ENCODE measurements around the gene GALNT11.

GALNT11 gene

DNA sequence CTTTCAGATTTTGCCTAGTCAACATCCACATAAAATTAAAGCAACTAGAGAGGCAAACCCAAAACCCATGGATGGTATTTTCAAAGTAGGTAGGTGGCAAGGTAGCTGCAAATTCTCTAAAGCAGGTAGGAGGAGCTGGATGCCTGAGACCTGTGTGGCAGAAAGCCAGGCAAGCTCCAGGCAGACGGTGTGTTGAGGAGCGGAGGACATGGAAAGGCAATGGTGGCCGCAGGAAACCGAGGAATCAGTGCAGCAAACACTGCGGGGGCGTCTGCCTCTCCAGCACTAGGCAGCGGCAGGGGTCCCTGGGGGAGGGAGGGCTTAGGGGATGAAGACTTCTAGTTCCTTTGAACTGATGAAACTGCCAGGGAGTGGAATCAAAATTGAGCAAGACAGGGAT is 101.3 kb downstream of the GALNT11 start:
- Histone ChIP-seq H3K4me1 (ENCODE audit: control insufficient read depth, insufficient read depth, low read length) (no peaks in the 10 kb centered on the region), H3K27me3 (ENCODE audit: control insufficient read depth, insufficient read depth, low read length) (no peaks in the 10 kb centered on the region), H3K4me2 (ENCODE audit: low read length) (no peak overlapping the region), H3K9me3 (replicated peaks; ENCODE audit: low read length) (no peaks in the 10 kb centered on the region), H3K36me3 (ENCODE audit: insufficient read depth, low read length) (peaks cover 66% of the 10 kb centered on the region), H3K4me3 (ENCODE audit: low read length) (no peak overlapping the region), H3K9ac (ENCODE audit: low read depth, low read length) (no peak overlapping the region)

GRCh38 chr7:152127229-152127628 is 101.8 kb downstream of the GALNT11 start:
- Histone ChIP-seq H3K9ac (ENCODE audit: low read depth, low read length) (no peak overlapping the region), H3K36me3 (ENCODE audit: insufficient read depth, low read length) (peaks cover 68% of the 10 kb centered on the region)

DNA sequence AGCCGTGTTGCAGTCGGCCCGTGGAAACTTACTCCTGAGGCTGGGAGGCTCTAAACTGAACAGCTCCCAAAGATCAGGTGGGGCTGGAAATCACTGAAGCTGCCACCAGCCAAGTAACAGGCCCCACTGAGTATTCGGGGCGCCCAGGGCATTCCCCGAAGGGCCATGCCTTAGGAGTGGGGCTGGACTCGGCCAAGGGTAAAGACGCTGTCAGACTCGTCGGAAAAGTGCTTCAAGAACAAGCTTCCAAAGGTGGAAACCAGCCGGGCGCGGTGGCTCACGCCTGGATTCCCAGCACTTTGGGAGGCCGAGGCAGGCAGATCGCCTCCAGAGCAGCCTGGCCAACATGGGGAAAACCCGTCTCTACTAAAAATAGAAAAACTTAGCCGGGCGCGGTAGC is 102.8 kb downstream of the GALNT11 start:
- H3K27me3 ChIP-seq (ENCODE audit: control insufficient read depth, insufficient read depth, low read length) = no peaks in the 10 kb centered on the region
- no peak overlapping the region for H3K9ac ChIP-seq (ENCODE audit: low read depth, low read length)
- H3K36me3 ChIP-seq (ENCODE audit: insufficient read depth, low read length) = peaks cover 60% of the 10 kb centered on the region
- H3K4me2 ChIP-seq (ENCODE audit: low read length) = no peak overlapping the region
- no peaks in the 10 kb centered on the region for H3K4me1 ChIP-seq (ENCODE audit: control insufficient read depth, insufficient read depth, low read length)
- no peaks in the 10 kb centered on the region for H3K9me3 ChIP-seq (replicated peaks; ENCODE audit: low read length)
- no peak overlapping the region for H3K4me3 ChIP-seq (ENCODE audit: low read length)

More at GRCh38 chr7:152127229-152127628, 101.8 kb downstream of the GALNT11 start:
- no peaks in the 10 kb centered on the region for H3K9me3 ChIP-seq (replicated peaks; ENCODE audit: low read length)
- no peak overlapping the region for H3K4me2 ChIP-seq (ENCODE audit: low read length)
- H3K4me1 ChIP-seq (ENCODE audit: control insufficient read depth, insufficient read depth, low read length) = no peaks in the 10 kb centered on the region
- H3K27me3 ChIP-seq (ENCODE audit: control insufficient read depth, insufficient read depth, low read length) = no peaks in the 10 kb centered on the region
- H3K4me3 ChIP-seq (ENCODE audit: low read length) = no peak overlapping the region

- Histone ChIP-seq H3K9ac (ENCODE audit: low read depth, low read length) (no peak overlapping the region), H3K9me3 (replicated peaks; ENCODE audit: low read length) (no peaks in the 10 kb centered on the region), H3K4me2 (ENCODE audit: low read length) (no peak overlapping the region), H3K36me3 (ENCODE audit: insufficient read depth, low read length) (peaks cover 61% of the 10 kb centered on the region), H3K27me3 (ENCODE audit: control insufficient read depth, insufficient read depth, low read length) (no peaks in the 10 kb centered on the region), H3K4me1 (ENCODE audit: control insufficient read depth, insufficient read depth, low read length) (no peaks in the 10 kb centered on the region), H3K4me3 (ENCODE audit: low read length) (no peak overlapping the region)
These were observed 103.4 kb downstream of the GALNT11 start for GRCh38 chr7:152128741-152129461.

DNA sequence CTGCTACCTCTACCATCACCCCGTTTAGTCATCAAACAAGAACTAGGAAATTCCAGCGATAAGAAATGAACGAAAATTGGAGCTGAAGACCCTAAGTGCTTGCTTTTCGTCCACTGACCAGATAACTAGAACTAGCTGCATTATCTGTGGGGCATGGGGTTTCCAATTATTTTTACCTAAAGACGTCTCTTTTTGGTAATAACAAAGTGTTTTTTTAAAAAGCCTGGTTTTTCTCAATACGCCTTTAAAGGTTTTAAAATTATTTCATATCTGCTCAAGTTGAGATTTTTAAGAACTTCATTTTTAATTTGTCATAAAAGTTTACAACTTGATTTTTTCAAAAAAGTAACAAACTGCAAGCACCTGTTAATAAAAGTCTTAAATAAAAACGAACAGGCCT is 104.2 kb downstream of the GALNT11 start:
- H3K4me2 ChIP-seq (ENCODE audit: low read length) = no peak overlapping the region
- peaks cover 57% of the 10 kb centered on the region for H3K36me3 ChIP-seq (ENCODE audit: insufficient read depth, low read length)
- H3K9ac ChIP-seq (ENCODE audit: low read depth, low read length) = no peak overlapping the region
- H3K4me3 ChIP-seq (ENCODE audit: low read length) = no peak overlapping the region
- no peaks in the 10 kb centered on the region for H3K9me3 ChIP-seq (replicated peaks; ENCODE audit: low read length)
- H3K4me1 ChIP-seq (ENCODE audit: control insufficient read depth, insufficient read depth, low read length) = no peaks in the 10 kb centered on the region
- no peaks in the 10 kb centered on the region for H3K27me3 ChIP-seq (ENCODE audit: control insufficient read depth, insufficient read depth, low read length)

DNA sequence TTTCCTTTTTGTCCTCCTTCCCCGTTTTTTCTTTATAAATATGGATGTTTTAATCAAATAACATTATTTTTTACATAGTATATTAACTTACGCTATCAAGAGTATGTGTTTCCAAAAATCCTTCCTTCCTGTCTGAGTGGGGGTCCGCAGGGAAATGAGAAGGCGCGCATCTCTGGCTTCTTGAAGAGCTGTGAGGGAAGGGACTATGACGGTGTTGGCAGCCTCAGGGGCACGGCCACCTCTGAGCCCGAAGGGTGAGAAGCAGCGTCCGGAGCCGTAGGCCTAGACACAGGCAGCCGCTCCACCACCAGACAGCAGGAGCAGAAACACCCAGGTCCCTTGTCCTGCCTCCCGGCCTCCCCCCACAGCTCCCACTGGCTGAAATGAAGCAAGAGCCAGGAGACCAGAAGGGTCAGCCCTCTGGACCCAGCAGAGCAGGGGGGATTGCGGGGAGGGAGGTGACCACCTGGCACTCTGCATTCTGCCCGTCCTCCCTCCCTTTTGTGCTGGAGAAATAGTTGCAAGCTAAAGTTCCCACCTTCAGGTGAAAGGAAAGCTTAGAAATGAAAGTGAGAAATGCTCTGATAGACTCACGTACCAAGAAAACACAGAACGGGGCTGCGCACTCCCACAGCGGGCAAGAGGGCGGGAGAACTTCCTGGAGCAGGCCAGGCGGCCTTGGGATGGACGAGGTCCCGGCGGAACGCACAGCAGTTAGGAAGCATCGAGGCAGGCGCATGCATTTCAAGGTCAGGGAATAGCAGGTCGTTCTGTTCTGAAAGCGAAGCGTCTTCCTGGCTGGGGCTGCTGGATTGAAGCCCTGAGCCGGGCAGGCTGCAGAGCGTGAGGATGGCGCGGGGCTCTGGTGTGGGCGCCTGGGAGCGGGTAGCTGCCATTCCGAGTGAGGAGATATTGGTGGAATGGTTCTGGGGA is 105.5 kb downstream of the GALNT11 start:
- H3K36me3 ChIP-seq (ENCODE audit: insufficient read depth, low read length) = peaks cover 56% of the 10 kb centered on the region
- H3K4me1 ChIP-seq (ENCODE audit: control insufficient read depth, insufficient read depth, low read length) = no peaks in the 10 kb centered on the region
- H3K4me2 ChIP-seq (ENCODE audit: low read length) = no peak overlapping the region
- H3K4me3 ChIP-seq (ENCODE audit: low read length) = no peak overlapping the region
- H3K9me3 ChIP-seq (replicated peaks; ENCODE audit: low read length) = no peaks in the 10 kb centered on the region
- no peaks in the 10 kb centered on the region for H3K27me3 ChIP-seq (ENCODE audit: control insufficient read depth, insufficient read depth, low read length)
- no peak overlapping the region for H3K9ac ChIP-seq (ENCODE audit: low read depth, low read length)

DNA sequence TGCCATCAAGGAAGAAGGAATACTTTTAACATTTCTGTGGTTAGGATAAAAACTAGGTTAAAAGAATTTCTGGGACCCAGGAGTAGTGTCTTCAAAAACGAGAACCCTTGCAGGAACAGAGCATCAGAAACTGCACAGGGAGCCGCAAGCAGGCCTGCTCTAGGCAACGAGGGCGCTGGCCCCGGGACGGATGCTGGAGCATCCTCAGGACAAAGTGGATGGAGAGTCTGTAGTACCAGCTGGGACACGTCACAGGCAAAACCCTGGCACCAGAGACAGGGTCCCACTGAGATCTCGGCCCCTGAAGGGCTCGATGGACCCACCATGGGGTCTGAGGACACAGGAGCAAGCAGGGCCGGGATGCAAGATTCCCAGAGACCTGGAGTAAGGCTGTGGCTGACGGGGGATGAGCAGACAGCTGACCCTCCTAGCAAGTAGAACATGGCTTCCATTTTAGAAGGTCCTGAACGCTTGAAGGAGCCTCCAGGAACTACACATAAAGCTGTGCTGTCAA is 106.6 kb downstream of the GALNT11 start:
- no peak overlapping the region for H3K4me2 ChIP-seq (ENCODE audit: low read length)
- no peaks in the 10 kb centered on the region for H3K4me1 ChIP-seq (ENCODE audit: control insufficient read depth, insufficient read depth, low read length)
- no peak overlapping the region for H3K9ac ChIP-seq (ENCODE audit: low read depth, low read length)
- no peaks in the 10 kb centered on the region for H3K9me3 ChIP-seq (replicated peaks; ENCODE audit: low read length)
- H3K27me3 ChIP-seq (ENCODE audit: control insufficient read depth, insufficient read depth, low read length) = no peaks in the 10 kb centered on the region
- H3K36me3 ChIP-seq (ENCODE audit: insufficient read depth, low read length) = peaks cover 56% of the 10 kb centered on the region
- H3K4me3 ChIP-seq (ENCODE audit: low read length) = no peak overlapping the region

- Histone ChIP-seq H3K4me1 (ENCODE audit: control insufficient read depth, insufficient read depth, low read length) (no peaks in the 10 kb centered on the region), H3K9ac (ENCODE audit: low read depth, low read length) (no peak overlapping the region), H3K36me3 (ENCODE audit: insufficient read depth, low read length) (peaks cover 61% of the 10 kb centered on the region), H3K9me3 (replicated peaks; ENCODE audit: low read length) (no peaks in the 10 kb centered on the region), H3K4me3 (ENCODE audit: low read length) (no peak overlapping the region), H3K27me3 (ENCODE audit: control insufficient read depth, insufficient read depth, low read length) (no peaks in the 10 kb centered on the region), H3K4me2 (ENCODE audit: low read length) (no peak overlapping the region)
These were observed 107.3 kb downstream of the GALNT11 start for GRCh38 chr7:152132812-152133211.

- Histone ChIP-seq H3K9ac (ENCODE audit: low read depth, low read length) (no peak overlapping the region), H3K4me3 (ENCODE audit: low read length) (no peak overlapping the region), H3K4me1 (ENCODE audit: control insufficient read depth, insufficient read depth, low read length) (no peaks in the 10 kb centered on the region), H3K9me3 (replicated peaks; ENCODE audit: low read length) (no peaks in the 10 kb centered on the region), H3K36me3 (ENCODE audit: insufficient read depth, low read length) (peaks cover 62% of the 10 kb centered on the region), H3K4me2 (ENCODE audit: low read length) (no peak overlapping the region), H3K27me3 (ENCODE audit: control insufficient read depth, insufficient read depth, low read length) (no peaks in the 10 kb centered on the region)
These were observed 108.3 kb downstream of the GALNT11 start for GRCh38 chr7:152133804-152134203.

DNA sequence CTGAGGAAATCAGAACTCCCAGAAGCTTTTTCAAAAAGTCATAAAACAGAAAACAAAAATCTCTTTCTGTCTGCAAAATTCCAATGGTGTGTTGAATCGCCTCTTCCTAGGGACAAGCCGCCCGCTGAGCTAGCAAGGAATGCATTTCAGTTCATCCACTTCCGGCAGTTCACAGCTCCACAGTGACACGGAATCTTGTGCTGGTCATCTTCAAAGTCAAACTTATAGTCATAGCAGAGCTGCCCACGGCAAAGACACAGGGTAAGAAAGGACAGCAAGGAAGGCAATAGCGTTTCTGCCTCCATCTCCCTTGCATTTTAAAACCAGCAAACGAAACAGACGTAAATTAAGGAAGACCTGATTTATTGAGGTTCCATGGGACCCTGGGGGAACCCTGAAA is 111.2 kb downstream of the GALNT11 start:
- no peaks in the 10 kb centered on the region for H3K9me3 ChIP-seq (replicated peaks; ENCODE audit: low read length)
- no peaks in the 10 kb centered on the region for H3K4me1 ChIP-seq (ENCODE audit: control insufficient read depth, insufficient read depth, low read length)
- no peak overlapping the region for H3K9ac ChIP-seq (ENCODE audit: low read depth, low read length)
- no peak overlapping the region for H3K4me3 ChIP-seq (ENCODE audit: low read length)
- no peaks in the 10 kb centered on the region for H3K27me3 ChIP-seq (ENCODE audit: control insufficient read depth, insufficient read depth, low read length)
- H3K36me3 ChIP-seq (ENCODE audit: insufficient read depth, low read length) = peaks cover 61% of the 10 kb centered on the region
- H3K4me2 ChIP-seq (ENCODE audit: low read length) = no peak overlapping the region

- Histone ChIP-seq H3K36me3 (ENCODE audit: insufficient read depth, low read length) (peaks cover 54% of the 10 kb centered on the region), H3K4me3 (ENCODE audit: low read length) (no peak overlapping the region), H3K9me3 (replicated peaks; ENCODE audit: low read length) (no peaks in the 10 kb centered on the region), H3K27me3 (ENCODE audit: control insufficient read depth, insufficient read depth, low read length) (no peaks in the 10 kb centered on the region), H3K4me2 (ENCODE audit: low read length) (no peak overlapping the region), H3K4me1 (ENCODE audit: control insufficient read depth, insufficient read depth, low read length) (no peaks in the 10 kb centered on the region), H3K9ac (ENCODE audit: low read depth, low read length) (no peak overlapping the region)
These were observed 112.1 kb downstream of the GALNT11 start for GRCh38 chr7:152137476-152138025.
